ENCODE results near the gene LIN7C.
A peak's percentile ranks its signal among the peaks of the same experiment; 100 is the strongest.

LIN7C gene

DNA sequence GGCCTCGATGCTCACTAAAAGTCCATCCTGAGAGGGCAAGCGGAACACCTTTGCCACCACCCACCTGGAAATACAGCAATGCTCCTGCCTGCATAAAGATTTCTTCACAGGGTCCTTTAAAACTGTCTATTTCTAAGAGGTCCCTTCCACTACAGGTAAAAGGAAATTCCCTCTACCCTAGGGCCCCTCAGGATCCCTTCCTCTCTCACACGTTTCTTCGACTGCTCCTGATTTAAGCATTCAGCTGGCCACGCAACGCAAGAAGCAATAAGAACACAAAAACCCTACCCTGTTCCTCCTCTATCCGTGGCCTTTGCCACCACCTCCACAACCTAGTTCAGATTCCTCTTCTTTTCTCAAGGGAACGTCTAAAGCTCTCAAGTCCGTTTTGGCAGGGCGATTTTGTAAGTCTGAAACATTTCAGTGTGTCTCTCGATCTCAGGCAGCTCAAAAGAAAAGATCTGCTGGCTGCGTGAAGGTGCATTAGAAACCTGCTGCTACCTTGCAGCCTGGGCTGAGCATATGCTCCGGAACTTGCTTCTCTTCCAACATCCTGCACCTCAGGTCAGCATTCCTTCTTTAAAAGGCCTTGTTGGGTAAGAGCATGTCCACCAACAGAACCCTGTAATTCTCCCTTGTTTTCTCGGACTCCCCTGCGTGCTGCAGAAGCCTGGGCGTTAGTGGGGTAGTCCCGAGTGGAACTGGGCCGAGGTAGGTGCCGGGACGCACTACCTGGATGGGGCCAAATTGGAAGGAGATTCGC, 35.6 kb downstream of the LIN7C start:
- DNase-seq (ENCODE audit: low read depth), result peak; percentile 19

DNA sequence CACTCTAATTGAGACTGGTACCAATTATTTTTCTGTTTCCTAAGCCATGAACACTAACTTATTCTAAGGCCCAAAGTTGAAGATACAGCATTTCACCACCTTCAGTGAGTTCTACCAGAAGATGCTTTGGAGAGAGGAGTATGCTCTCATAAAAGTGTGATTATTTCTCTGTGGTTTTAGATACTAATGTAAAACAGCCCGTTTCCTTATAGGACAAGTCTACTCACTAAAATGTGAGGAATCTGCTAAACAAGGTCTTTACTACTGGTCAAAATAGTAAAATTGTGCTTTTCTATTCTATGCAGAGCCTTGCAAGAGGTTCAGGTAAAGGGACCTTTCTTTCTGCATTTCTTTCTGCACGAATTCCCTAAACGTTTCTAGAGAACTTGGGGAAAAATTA, 36.4 kb downstream of the LIN7C start:
- DNase-seq (ENCODE audit: low read depth), result no peak

DNA sequence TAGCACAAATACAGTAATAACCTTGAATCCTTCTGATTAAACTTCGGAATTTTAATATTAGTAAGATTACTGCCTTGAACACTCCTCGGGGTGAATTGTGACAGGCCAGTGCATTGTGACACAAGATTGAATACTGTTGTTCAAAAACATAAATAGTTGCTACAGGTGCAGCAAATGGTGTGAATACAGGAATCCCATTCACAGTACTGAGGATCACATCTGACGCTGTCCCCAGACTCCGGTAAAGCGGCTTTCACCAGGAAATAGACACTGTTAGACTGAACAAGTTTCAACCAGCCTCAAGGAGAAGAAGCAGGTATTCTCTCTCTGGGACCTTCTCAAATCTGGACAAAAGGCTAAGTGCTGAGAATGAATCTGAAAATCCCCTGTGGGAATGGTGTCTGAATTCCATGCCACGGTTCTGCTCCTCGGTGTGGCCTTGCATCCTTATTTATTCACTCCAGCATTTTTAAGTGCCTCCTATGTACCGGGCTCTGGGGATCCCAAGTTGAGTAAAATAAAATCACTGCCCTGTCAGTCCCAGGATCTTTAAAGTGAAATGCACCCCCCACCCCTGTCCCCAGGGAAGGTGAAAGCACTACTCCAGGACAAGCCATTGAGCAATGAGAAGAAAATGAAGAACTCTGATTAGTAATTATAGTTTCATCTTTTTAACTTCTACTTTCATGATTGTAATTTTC, 37.4 kb downstream of the LIN7C start:
- no peak for DNase-seq (ENCODE audit: low read depth)

DNA sequence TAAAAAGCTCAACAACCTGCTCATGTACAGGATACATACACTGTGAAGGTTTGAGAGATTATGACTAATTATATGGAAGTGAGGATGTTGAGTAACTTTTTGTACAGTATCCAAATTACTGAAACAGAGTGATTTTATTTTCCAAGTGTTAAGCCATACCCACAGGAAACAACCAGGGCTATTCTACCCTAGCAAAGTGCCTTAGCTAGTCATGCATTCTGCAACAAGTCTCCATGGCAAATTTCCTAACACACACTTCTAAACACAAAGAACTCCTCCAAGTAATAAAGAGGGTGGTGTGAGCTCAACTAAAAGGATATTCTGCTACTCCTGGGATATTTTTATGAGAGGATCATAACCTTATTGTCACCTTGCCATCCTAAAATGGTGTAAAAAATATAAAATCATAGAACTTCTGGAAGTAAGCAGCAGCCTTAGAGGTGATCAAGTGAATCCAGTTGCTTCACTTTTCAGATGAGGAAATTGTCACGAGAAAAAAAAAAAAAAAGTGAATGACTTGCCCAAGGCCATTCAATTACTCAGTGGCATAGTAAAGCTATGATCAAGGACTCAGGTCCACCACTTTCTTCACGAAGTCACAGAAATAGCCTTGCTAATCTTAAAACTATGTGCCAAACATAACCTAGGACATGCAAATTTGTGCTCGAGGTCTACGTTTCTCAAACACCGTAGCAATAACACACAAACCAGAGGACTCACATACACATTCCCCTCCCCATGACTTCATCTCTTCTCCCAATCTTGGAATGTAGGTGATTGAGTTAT, 38.2 kb downstream of the LIN7C start:
- peak; percentile 93 for DNase-seq (ENCODE audit: low read depth)

DNA sequence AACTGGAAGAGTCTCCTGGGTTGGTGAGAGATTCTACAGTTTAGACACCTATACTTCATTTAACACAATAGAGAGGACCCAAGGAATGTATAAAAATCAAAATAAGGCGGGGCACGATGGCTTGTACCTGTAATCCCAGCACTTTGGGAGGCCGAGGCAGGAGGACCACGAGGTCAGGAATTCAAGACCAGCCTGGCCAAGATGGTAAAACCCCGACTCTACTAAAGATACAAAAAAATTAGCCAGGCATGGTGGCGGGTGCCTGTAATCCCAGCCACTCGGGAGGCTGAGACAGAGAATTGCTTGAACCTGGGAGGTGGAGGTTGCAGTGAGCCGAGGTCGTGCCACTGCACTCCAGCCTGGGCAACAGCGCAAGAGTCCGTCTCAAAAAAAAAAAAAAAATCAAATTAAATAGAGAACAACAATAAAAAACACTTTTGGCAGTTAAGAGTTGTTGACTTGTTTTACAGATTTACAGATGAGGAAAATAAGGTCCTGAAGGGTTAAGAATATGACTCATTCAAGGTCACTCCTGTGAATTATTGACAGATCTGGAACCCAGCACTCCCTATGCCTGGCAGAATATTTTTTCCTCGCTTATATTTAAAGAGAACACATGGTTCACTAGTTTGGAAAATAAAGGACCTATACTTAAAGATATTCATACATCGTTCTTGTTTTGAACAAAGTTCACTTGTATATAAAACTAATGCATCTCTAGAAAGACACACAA, 39.2 kb downstream of the LIN7C start:
- DNase-seq (ENCODE audit: low read depth), result no peak

DNA sequence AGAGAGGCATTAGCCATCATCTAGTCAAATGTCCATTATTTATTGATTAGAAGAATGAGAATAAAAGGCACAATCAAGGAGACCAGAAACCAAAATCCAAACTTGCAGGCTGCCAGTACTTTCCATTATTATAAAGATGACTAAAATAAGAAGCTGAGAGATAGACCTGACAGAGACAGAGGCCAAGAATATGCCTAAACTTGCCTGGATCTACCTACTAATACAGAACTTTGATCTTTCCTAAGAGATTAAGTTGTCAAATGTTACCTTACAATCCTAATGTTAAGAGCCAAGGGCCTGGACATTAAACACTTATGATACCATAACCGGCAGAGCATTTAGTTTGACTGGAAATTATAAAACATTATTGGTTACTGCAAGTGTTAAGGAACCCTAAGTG, 40.2 kb downstream of the LIN7C start:
- DNase-seq (ENCODE audit: low read depth), result no peak

DNA sequence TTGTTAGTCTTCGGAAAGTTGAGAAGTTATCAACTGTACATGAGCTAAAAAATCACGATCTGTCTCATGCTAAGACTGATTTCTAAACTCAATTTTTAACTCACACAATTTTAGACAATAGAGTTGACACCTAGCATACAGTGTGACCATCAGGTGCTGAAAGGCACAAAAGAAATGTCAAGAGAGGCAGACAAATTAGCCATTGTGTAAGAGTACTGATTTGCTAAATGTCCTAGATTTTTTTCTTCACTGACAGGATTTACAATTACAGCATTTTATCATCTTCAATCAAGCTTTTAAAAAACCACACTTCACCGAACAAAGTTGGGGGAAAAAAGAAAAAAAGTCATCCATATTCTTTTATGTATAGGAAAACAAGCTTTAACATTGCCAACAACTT, 40.9 kb downstream of the LIN7C start:
- DNase-seq (ENCODE audit: low read depth), result no peak

DNA sequence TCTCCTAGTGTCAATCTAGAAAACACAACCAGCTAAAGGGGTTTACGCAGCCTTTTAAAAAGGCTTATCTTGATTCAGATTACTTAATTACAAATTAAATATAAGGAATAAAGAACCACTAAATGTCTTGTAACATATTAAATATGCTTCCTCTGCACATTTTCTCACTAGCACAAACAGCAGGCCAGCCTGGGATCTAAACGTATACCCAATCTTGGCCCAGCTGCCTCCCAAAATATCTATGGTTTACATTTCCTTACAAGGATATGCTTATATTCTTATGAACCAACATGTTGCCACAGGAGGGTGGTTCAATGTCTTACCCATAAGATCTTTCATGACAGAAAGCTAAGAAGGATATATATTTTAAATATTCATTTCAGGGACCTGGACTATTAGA, 41.7 kb downstream of the LIN7C start:
- no peak for DNase-seq (ENCODE audit: low read depth)

DNA sequence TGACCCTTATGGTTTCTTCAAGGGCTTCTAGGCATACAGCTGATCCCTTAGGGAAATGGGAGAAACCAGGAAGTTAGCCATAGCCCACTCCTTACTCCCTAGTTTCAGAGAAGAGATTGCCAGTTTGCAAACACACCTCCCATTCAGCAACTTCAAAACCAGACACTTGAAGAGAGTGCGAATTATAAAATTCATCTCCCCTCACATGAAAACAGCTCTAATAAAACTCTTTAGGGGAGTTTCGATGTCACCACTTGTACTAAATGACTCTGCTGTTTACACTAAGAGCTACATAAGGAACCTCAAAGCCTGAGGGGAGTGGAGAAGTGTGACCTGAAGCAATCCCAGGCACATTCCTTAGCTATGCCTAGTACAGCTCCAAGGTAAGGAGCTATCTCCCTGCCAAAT, 42.3 kb downstream of the LIN7C start:
- DNase-seq (ENCODE audit: low read depth), result peak; percentile 82

DNA sequence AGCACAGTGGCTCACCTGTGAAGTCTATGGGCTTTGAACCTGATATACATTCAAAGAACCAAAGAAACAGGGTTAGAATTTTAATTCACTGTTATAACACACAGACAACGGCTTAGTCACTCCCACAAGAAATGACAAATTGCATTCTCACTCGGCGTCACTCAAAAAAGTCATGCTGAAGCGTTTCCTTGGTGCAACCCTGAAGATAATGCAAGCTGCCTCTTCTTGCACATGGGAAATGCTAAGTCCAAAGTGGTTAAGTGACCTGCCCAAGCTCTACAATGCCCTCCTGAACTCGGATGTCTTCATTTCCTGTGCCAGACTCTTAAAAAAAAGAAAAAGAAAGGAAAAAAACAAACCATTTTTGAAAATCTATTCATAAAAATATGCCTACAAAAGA, 44.0 kb downstream of the LIN7C start:
- peak; percentile 75 for DNase-seq (ENCODE audit: low read depth)

DNA sequence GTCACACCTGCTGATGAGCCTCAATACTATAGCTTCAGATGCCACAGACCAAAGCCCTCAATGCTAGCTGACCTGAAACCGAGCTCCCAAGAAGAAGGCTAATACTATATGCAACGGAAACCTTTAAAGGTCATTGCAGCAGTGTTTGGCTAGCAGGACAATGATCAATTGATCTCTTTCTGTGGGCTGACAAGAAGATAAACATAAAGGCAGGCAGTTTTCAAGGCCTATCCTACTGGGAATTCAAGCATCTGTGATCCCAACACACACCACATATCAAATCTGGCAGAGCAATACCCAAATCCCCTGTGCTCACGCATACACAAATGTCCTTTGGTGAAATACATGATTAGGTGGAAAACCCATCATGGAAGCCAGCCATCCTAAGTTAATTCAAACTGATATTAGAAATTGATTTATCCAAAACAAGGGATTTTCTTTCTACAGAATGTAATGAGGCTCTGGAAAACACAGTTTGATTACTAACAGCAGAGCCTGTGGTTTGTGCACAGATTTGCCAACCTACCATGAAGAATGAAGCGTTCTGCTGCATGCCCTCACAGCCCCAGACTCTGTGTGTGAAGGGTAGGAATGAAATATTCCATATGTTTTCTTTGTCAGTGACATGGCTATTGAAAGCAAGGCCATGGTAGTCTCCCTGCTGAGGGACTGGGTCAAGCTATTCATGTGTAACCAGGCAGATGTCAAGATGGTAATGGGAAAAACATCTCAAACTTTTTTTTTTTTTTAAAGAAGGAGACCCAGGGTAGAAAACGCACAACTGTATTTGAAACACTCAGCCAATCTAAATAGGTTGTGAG, 46.2 kb downstream of the LIN7C start:
- DNase-seq (ENCODE audit: low read depth), result no peak

DNA sequence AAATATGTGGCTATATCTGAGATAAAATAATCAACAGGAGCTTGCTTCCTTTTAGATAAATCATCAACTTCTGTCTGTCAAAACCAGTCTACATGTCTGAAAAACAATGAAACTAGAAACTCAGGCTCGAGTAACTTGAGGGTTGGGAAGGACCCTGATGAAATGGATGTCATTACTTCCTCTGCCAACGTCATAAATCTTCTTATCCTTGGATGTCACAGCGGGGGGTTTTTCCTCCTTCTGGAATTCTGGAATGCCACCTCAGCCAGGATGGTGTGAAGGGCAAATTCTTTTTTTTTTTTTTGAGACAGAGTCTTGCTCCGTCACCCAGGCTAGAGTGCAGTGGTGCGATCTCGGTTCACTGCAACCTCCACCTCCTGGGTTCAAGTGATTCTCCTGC, 47.4 kb downstream of the LIN7C start:
- DNase-seq (ENCODE audit: low read depth), result no peak

DNA sequence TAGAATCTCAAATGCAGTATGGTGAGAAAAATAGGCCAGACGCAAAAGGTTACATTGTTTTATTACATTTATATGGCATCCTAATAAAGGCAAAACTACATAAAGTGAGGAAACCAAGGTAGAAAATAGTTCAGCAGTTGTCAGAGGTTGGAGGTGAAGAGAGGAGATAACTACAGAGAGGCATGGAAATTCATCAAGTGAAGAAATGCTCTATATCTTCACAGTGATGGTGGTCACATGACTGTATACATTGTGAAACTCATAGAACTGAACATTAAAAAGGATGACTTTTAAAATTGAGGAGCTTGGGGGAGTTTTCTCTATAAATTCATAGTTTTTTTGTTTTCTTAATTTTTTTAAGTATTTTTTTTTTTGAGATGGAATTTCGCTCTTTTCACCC, 48.4 kb downstream of the LIN7C start:
- DNase-seq (ENCODE audit: low read depth), result no peak

DNA sequence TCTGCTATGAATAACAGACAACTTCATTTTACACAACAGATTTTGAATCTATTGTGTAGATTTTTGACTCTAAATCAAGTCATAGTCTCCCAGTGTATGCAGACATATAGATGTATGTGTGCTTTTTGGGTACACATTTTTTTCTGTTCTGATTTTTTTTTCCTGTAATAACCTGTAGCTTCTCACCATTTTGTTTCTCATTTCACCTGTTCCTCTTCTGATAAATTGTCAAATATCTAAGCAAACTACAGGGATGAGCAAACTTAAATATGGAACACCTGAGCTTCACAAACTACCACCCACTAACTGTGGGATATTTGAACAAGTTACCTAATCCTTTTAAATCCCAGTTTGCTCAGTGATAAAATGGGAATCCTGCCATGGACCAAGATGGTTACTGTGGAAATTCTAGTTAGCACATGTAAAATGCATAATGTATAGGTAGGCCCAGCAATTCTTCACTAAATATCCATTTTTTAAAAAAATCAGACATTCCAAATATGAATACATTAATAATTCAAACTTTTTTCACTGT, 49.7 kb downstream of the LIN7C start:
- DNase-seq (ENCODE audit: low read depth), result no peak

DNA sequence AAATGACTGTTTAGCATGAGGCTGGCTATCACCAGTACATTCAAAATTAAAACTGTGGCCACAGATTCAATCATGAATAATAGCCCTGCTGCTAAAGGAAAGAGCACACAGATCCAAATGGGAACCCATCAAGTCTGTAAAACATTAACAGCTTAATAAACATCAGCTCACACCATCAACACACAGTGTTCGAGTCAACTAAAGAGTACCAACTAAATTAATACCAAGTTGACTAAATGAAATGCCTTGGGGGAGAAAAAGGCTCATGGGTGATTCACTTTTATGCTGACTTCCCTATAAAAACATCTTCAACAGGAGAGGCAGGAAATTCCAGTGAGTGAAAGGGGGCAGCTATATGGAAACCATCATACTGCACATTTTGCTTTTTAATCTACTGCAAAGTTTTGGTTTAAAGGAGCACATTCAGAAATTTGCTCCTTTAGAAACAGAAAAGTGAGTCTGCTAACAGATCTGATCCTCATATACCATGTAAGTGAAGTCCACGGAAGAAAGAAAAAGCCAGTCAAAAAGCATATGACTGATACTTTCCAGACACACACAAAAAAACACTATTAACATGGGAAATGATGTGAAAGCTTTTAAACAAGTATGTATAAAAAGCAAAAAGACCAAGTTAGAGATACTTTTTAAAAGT, 50.3 kb downstream of the LIN7C start:
- peak; percentile 80 for DNase-seq (ENCODE audit: low read depth)

DNA sequence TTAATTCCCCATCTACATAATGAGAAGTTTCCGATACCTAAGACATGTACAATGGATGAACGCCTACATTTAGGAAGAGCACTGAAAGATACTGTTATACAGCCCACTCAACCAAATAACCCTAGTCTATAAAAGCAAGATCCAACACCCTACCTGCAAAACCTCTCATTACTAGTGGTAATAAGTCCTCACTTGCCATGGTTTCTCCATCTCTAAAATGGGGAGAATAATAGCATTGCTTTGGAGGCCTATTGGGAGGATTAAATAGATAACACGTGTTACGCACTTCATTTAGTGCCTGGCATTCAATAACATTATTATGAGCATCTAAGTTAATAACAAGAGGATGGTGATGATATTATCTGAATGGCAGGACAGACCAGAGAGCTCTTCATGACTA, 50.9 kb downstream of the LIN7C start:
- DNase-seq (ENCODE audit: low read depth), result no peak

DNA sequence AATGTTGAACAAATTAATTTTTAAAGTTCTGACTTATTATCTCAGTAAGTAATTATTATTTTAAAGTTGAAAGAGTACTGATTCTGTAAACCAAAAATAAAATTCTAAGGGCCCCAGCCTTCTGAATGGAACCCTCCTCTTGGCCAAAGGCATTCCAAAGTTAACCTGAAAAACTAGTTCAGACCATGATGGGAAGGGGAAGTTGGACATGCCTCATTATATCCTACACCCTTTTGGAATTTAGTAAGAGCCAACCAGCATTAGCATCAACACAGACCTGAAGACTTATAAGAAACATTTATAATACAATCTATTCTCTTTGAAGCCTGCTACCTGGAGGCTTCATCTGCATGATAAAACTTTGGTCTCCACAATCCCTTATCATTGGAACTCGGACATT, 52.9 kb downstream of the LIN7C start:
- no peak for DNase-seq (ENCODE audit: low read depth)

DNA sequence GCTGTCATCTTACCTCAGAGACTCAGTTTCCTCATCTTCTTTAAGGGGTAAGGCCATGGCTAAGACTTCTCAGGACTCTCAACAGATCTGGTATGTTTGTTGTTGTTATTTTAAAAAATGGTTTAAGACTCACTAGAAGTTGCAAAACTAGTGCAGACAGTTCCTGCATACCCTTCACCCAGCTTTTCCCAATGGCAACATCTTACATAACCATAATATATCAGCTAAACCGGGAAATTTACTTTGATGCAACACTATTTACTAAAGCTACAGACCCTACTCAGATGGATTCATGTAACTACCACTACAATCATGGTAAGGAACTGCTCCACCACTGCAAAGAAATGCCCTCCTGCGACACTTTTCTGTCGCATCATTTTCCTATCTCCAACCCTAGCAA, 54.4 kb downstream of the LIN7C start:
- no peak for DNase-seq (ENCODE audit: low read depth)

DNA sequence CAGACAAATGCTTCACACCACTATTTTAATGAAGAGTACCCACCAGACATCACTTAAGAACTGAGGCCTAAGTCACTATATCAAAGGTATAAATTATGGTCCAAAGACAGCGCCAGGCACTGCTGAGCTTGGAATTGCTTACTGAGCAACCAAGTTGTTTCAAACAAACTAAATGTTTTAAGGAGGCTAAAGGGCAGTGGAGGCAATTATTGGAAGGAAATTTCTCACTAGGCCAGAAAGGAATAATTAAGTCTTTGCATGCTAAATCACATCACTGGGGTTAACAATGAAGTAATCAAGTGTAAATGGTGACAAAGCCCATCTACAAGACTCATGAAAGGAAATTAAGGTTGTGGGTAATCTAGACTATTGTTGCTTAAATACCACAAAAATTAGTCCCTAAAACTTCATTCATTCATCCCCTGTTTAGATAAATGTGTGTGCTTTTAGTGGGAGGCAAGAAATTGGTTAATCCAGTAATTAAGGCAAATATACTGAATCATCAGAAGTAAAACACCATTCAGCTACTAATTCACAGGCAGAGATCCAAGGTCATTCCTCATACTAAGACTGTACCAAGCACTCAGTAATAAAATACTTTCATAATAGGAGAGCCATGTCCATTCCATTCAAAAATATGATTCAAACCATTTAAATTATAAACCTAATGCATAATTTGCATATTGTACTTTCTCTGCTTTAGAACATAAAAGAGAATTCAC, 55.2 kb downstream of the LIN7C start:
- no peak for DNase-seq (ENCODE audit: low read depth)

DNA sequence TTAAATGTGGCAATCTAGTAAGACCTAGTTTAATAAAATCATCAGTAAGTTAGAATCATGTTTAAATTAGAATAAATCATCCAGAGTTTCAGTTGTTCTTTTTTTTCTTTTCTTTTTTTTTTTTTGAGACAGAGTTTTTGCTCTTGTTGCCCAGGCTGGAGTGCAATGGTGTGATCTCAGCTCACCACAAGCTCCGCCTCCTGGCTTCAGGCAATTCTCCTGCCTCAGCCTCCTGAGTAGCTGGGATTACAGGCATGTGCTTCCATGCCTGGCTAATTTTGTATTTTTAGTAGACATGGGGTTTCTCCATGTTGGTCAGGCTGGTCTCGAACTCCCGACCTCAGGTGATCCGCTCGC, 58.4 kb downstream of the LIN7C start:
- DNase-seq (ENCODE audit: low read depth), result peak; percentile 51

Measured in ELR (cell line).